Central memory CD8-positive, alpha-beta T cell (primary cell): ENCODE data around the gene TRIO.

Experiments used
- ATAC-seq: fragments of 150-1000 bp; cut with Tn5 transposase; replicated peaks from 2 replicates; pipeline ENCODE4 v1.10.0; 2022; ENCODE audit warnings: mild to moderate bottlenecking, moderate FRiP score, moderate number of reproducible peaks; ENCODE audit not compliant: poor library complexity, severe bottlenecking; ENCODE audit errors: extremely low read depth
- DNase-seq, 2 donors: peaks; one replicate each; pipeline ENCODE4 v3.0.0; 2021; ENCODE audit warnings: low spot score in 2 of 2
- H3K27ac Mint-ChIP-seq: one replicate; pipeline ENCODE4 v1.8.0; 2022; ENCODE audit warnings: low read depth, mild to moderate bottlenecking, moderate library complexity, mixed read lengths
- H3K27me3 Mint-ChIP-seq: one replicate; pipeline ENCODE4 v1.8.0; 2022; ENCODE audit warnings: mixed read lengths
- H3K36me3 Mint-ChIP-seq: one replicate; pipeline ENCODE4 v1.8.0; 2022; ENCODE audit warnings: mild to moderate bottlenecking, moderate library complexity, mixed read lengths; ENCODE audit not compliant: insufficient read depth
- H3K4me1 Mint-ChIP-seq: one replicate; pipeline ENCODE4 v1.8.0; 2022; ENCODE audit warnings: mixed read lengths
- H3K4me3 Mint-ChIP-seq: one replicate; pipeline ENCODE4 v1.8.0; 2022; ENCODE audit warnings: mild to moderate bottlenecking, moderate library complexity, mixed read lengths
- H3K9me3 Mint-ChIP-seq: one replicate; pipeline ENCODE4 v1.8.0; 2022; ENCODE audit warnings: mixed read lengths

Gene TRIO

DNA sequence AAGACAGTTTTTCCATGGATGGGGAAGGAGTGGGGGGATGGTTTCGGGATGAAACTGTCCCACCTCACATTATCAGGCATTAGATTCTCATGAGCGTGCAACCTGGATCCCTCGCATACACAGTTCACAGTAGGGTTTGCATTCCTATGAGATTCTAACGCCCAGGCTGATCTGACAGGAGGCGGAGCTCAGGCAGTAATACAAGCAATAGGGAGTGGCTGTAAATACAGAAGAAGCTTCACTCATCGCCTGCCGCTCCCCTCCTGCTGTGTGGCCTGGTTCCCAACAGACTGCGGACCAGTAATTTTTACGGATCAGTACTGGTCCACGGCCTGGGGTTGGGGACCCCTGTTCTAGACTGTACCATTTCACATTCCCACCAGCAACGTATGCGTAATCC, 370.1 kb downstream of the TRIO start:
- DNase-seq (no peak), ATAC-seq (no peak)
- H3K27me3 Mint-ChIP-seq = peaks cover 9% of the 10 kb centered on the region
- peaks cover 3% of the 10 kb centered on the region for H3K36me3 Mint-ChIP-seq
- peaks cover 4% of the 10 kb centered on the region for H3K9me3 Mint-ChIP-seq
- no peak overlapping the region for H3K27ac Mint-ChIP-seq
- H3K4me3 Mint-ChIP-seq = no peak overlapping the region
- no peaks in the 10 kb centered on the region for H3K4me1 Mint-ChIP-seq

DNA sequence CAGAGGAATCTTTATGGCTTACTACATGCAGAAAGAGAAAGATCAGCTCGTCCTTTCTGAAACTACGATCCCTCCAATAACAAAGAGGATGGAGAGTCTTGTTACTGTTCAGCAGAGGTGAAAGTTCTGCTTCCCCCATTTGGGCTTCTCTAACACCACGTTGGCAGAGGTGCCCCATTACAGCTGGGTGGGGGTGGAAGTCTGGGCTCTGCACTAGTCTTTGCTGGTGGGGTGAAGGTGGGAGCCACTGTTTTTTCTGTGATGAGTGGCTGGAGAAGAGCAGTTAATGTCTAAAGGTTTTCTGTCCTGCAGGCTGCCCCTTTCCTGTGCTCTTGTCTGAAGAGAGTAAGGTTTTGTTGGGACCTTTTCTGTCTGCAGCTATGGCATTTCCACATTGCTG, 373.8 kb downstream of the TRIO start:
- Mint-ChIP-seq H3K27ac (no peak overlapping the region), H3K36me3 (no peaks in the 10 kb centered on the region), H3K4me3 (no peak overlapping the region), H3K4me1 (no peaks in the 10 kb centered on the region), H3K27me3 (peaks cover 24% of the 10 kb centered on the region), H3K9me3 (peaks cover 4% of the 10 kb centered on the region)
- DNase-seq (no peak), ATAC-seq (no peak)

DNA sequence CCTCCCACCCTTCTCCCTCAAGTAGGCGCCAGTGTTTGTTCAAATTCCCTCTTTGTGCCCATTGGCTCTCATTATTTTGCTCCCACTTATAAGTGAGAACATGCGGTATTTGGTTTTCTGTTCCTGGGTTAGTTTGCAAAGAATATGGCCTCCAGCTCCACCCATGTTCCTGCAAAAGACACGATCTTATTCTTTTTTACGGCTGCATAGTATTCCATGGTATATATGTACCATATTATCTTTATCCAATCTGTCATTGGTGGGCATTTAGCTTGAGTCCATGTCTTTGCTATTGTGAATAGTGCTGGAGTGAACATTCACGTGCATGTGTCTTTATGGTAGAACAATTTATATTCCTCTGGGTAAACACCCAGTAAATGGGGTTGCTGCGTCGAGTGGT, 375.5 kb downstream of the TRIO start:
- DNase-seq (no peak), ATAC-seq (no peak)
- no peak overlapping the region for H3K4me3 Mint-ChIP-seq
- no peaks in the 10 kb centered on the region for H3K36me3 Mint-ChIP-seq
- H3K4me1 Mint-ChIP-seq = no peaks in the 10 kb centered on the region
- H3K9me3 Mint-ChIP-seq = peaks cover 4% of the 10 kb centered on the region
- H3K27ac Mint-ChIP-seq = no peak overlapping the region
- H3K27me3 Mint-ChIP-seq = peaks cover 30% of the 10 kb centered on the region

DNA sequence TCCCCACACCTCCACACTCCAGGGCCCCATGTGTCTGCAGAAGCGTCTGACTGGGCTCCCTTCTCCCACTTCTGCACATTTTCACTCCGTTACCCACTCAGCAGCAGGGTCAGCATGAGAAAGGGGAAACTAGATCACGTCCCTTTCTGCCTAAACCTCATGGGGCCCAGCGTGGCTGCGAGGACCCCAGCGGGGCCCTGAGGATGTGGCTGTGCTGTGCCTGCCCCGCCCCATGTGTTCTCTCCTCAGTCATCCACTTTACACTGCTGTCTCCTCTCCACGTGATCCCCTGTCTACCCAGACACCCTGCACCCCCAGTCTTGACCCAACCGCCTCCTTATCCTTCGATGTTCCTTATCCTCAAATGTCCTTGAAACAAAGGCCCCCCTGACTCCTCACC, 378.6 kb downstream of the TRIO start:
- Mint-ChIP-seq H3K9me3 (no peaks in the 10 kb centered on the region), H3K36me3 (no peaks in the 10 kb centered on the region), H3K27ac (no peak overlapping the region), H3K27me3 (peaks cover 49% of the 10 kb centered on the region), H3K4me1 (no peaks in the 10 kb centered on the region), H3K4me3 (no peak overlapping the region)
- no peak for ATAC-seq
- no peak for DNase-seq

DNA sequence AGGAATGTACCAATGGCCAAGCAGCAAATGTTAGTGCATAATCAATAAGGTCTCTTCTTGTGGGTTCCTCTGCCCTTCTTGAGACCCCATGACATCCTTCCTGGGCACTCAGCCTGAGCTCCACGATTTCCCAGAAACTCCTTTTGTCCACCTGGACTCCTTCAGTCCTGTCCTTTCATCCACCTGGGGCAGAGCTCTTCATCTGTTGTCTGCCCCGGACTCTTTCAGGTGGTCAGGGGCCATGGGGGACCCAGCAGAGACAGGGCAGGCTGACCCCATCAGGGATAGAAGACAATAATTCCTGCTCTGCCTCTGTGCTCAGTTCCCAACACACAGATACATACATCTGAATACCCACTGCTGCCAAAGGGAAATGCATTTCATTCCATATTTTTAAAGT, 379.6 kb downstream of the TRIO start:
- Mint-ChIP-seq H3K27ac (no peak overlapping the region), H3K4me1 (no peaks in the 10 kb centered on the region), H3K27me3 (peaks cover 43% of the 10 kb centered on the region), H3K4me3 (no peak overlapping the region), H3K9me3 (no peaks in the 10 kb centered on the region), H3K36me3 (no peaks in the 10 kb centered on the region)
- DNase-seq = no peak
- ATAC-seq = no peak

DNA sequence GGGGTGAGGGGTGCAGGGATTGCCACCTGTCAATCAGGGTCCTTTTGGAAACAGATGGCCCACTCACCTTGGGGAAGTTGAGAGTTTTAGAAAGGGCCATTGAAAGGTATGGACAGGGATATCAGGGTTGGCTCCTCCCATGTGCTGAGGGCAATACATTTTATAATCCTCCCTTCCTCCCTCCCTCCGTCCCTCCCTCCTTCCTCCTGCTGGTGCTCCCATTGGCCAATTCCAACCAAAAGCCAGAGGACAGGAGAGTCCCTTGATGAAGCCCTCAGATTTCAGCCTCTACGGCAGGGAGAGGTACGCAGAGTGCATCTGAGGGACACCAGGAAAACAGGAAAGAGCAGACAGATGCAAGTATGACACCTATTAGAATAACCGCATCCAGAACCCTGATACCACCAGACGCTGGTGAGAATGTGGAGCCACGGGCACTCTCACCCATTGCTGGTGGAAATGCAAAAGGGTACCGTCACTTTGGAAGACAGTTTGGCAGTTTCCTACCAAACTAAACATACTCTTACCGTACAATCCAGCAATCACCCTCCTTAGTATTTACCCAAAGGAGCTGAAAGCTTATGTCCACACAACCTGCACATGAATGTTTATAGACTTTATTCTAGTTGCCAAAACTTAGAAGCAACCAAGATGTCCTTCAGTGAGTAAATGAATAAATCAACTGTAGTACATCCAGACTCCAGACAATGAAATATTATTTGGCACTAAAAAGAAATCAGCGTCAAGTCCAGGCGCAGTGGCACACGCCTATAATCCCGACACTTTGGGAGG, 380.3 kb downstream of the TRIO start:
- no peak for ATAC-seq
- Mint-ChIP-seq H3K4me3 (no peak overlapping the region), H3K36me3 (no peaks in the 10 kb centered on the region), H3K27ac (no peak overlapping the region), H3K4me1 (no peaks in the 10 kb centered on the region), H3K27me3 (peaks cover 40% of the 10 kb centered on the region), H3K9me3 (no peaks in the 10 kb centered on the region)
- DNase-seq = no peak

DNA sequence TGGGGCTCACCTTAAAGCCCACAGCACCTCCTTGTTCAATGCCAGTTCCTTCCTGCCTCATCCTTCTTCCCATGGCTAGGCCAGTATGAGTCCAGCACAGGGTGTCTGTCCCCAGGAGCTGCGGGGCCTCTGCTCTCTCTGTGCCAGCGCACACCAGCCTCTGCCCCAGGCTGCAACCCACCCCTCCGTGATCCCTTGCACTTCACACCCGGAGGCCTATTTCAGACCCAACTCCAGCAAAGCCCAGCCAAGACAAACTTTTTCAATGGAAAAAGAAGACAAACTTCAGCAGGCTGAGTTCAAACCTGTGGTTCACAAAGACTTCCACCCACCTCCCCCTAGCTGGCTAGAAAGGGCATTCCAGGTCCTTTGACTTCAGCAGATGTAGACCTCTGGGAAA, 382.3 kb downstream of the TRIO start:
- ATAC-seq = no peak
- no peaks in the 10 kb centered on the region for H3K4me1 Mint-ChIP-seq
- no peak overlapping the region for H3K27ac Mint-ChIP-seq
- H3K4me3 Mint-ChIP-seq = no peak overlapping the region
- no peak for DNase-seq
- no peaks in the 10 kb centered on the region for H3K9me3 Mint-ChIP-seq
- H3K36me3 Mint-ChIP-seq = no peaks in the 10 kb centered on the region
- H3K27me3 Mint-ChIP-seq = peaks cover 40% of the 10 kb centered on the region

DNA sequence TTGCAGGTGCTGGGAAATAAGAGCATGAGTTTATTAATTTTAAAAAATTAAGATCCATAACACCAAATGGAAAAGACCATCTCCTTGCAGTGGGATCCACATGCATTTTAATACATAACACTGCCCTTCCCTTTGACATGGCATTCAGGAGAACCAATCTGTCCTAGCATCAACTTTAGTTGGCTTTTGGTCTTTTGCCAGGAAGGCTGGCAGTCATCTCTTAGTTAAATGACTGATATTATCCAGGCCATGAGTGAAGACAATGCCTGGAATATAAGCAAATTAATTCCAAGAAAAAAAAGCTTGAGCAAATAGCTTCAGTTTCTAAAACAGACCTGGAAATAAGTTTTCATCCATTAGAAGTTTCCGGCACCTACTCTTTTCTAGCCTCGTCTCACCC, 383.4 kb downstream of the TRIO start:
- no peaks in the 10 kb centered on the region for H3K36me3 Mint-ChIP-seq
- H3K9me3 Mint-ChIP-seq = no peaks in the 10 kb centered on the region
- no peaks in the 10 kb centered on the region for H3K4me1 Mint-ChIP-seq
- peaks cover 29% of the 10 kb centered on the region for H3K27me3 Mint-ChIP-seq
- DNase-seq = no peak
- H3K4me3 Mint-ChIP-seq = no peak overlapping the region
- ATAC-seq = no peak
- no peak overlapping the region for H3K27ac Mint-ChIP-seq

DNA sequence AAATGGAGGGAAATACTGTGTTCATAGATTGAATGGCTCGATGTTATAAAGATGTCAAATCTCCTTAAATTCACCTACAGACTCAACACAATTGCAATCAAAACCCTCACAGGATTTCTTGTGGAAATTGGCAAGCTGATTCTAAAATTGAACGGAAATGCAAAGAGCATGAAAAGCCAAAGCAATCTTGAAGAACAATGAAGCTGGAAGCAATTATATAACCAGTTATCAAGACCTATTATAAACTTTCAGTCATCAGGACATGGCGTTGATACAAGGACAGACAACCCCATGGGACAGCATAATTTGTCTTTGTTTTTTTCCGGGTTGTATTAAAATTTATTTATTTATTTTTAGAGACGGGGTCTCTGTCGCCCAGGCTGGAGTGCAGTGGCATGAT, 385.0 kb downstream of the TRIO start:
- no peaks in the 10 kb centered on the region for H3K4me1 Mint-ChIP-seq
- DNase-seq = no peak
- peaks cover 19% of the 10 kb centered on the region for H3K27me3 Mint-ChIP-seq
- H3K27ac Mint-ChIP-seq = no peak overlapping the region
- H3K36me3 Mint-ChIP-seq = no peaks in the 10 kb centered on the region
- no peak overlapping the region for H3K4me3 Mint-ChIP-seq
- no peaks in the 10 kb centered on the region for H3K9me3 Mint-ChIP-seq
- ATAC-seq = no peak

DNA sequence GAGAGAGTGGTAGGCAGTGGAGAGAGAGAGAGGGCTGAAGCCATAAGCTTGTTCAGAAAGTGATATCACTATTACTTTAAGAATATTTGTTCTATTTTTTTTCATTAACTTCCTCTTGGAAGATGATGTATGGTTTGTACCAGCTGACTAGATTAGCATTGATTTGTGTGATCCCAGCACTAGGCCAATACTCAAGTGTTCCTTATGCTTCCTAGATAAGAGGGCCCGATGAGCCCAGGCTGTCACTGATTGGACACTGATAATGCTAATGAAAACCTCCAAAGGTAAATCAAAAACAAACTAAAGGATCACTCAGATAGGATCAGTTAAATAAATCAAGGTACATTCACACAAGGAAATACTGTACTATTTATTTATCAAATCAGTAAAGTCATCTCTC, 385.8 kb downstream of the TRIO start:
- Mint-ChIP-seq H3K4me3 (no peak overlapping the region), H3K27me3 (peaks cover 16% of the 10 kb centered on the region), H3K36me3 (no peaks in the 10 kb centered on the region), H3K4me1 (no peaks in the 10 kb centered on the region), H3K9me3 (no peaks in the 10 kb centered on the region), H3K27ac (no peak overlapping the region)
- no peak for ATAC-seq
- no peak for DNase-seq

DNA sequence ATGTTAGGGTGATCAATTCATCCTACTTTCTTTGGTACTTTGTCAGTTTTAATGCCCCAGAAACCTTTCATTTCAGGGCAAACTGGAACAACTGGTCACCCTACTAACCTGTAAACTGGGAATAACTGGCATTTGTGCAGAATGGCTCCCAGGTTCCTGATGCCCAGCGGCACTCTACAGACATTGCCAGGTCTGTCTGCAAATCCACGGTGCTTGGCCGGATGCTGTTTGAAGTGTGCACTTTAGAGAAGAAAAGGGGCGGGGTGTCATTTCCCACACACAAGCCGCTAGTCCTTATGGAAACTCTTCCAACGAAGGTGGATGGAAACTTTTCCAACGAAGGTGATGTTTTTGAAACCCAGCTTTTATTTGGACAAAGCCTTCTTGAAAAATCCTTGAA, 388.5 kb downstream of the TRIO start:
- ATAC-seq = no peak
- H3K4me1 Mint-ChIP-seq = peaks cover 5% of the 10 kb centered on the region
- H3K9me3 Mint-ChIP-seq = no peaks in the 10 kb centered on the region
- H3K27me3 Mint-ChIP-seq = no peaks in the 10 kb centered on the region
- H3K27ac Mint-ChIP-seq = no peak overlapping the region
- H3K36me3 Mint-ChIP-seq = no peaks in the 10 kb centered on the region
- H3K4me3 Mint-ChIP-seq = no peak overlapping the region
- no peak for DNase-seq

DNA sequence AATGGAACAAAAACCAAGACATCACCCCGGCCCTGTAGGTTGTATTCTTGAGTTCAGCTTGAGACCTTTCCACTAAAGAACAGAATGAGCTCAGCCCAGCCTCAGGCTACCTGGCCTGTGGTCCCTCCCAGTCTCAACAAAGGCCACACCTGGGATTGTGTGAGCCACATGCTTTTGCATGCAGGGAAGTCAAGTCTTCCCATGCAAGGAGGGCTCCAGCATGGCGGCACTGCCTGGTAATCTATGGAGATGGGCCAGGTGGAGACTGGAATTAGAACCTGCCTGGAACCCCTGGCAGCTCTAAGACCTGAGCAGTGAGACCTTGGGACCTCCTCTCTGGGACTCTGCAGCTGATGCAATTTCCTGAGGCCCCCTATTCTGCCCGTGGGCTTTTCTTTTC, 389.0 kb downstream of the TRIO start:
- no peak for DNase-seq
- no peaks in the 10 kb centered on the region for H3K9me3 Mint-ChIP-seq
- ATAC-seq = no peak
- no peak overlapping the region for H3K27ac Mint-ChIP-seq
- H3K4me1 Mint-ChIP-seq = peaks cover 5% of the 10 kb centered on the region
- H3K27me3 Mint-ChIP-seq = no peaks in the 10 kb centered on the region
- H3K36me3 Mint-ChIP-seq = no peaks in the 10 kb centered on the region
- H3K4me3 Mint-ChIP-seq = no peak overlapping the region

DNA sequence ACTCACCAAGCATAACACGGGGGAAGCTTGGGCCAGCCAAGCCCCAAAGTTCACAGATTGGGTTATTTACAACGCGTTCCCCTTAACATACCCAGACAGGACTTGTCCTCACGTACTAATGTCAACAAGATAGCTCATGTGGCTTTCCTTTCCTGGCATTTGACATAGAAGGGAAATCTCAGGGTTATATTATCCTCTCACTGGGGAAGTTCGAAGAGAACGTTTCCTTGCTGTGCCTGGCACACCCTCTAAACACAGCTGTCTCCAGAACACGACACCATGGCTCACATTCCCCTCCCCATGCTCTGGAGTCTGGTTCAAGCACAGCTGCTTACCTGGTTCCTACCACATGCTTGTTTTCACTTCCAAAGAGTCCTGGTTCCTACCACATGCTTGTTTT, 391.6 kb downstream of the TRIO start:
- no peak for ATAC-seq
- no peak overlapping the region for H3K4me3 Mint-ChIP-seq
- H3K27ac Mint-ChIP-seq = no peak overlapping the region
- peaks cover 5% of the 10 kb centered on the region for H3K4me1 Mint-ChIP-seq
- H3K27me3 Mint-ChIP-seq = no peaks in the 10 kb centered on the region
- no peak for DNase-seq
- no peaks in the 10 kb centered on the region for H3K36me3 Mint-ChIP-seq
- H3K9me3 Mint-ChIP-seq = no peaks in the 10 kb centered on the region
